ENCODE results near the gene TPRKB.
"Not testable (repeated sequence)": the region's sequence is repeated elsewhere in the genome, so short reads cannot be mapped to it uniquely, and the experiment has no call there.

The TPRKB gene

DNA sequence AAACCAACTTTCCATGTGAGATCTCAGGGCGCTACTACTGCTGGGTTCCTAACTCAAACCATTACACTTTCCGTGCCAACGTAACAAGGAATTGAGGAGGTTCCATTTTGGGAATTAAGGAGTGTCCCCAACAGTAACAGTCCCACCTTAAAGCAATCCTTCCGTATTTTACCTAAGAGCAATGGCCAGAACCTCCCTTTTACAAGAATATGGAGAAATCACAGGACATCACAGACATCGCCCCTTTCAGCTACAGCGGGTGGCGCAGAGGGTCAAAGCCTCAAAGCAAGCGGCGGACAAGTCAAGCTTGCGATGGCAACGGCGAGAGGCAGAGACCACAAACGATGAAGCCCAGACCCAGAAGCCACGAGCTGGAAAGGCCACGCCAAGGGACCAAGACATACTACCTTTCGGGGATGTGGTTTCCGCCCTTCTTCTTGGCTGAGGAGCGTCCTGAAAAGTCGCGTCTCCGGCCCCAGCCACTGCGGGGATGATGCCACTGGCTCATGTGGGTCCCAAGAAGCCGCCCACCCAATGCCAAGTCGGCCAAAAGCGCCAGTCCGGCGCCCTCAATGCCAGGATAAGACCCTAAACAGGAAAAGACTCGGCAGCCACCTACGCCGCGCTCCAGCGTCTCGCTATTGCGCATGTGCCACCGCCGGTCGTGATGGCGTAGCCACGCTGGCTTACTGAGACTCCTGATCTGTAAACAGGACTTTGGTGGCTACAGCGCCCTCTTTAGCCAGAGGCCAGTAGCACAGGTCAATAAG is 42.5 kb upstream of the TPRKB start, which contains the start of gene DUSP11:
Gene DUSP11, minus strand, starts transcription at position 637 of the 770 bp plus-strand sequence. Its CDS starts 129 bp downstream, at position 508.
- H3K79me1 ChIP-seq (ENCODE audit: low read length), result peaks cover 3% of the 10 kb centered on the region
- WGBS (ENCODE audit: extremely low coverage, insufficient coverage, insufficient read length), result no CpG with 5 or more reads among the region's 40 CpGs
- H3K36me3 ChIP-seq (ENCODE audit: control insufficient read depth in 1 of 2, insufficient read depth in 2 of 2, low read length in 2 of 2), result peaks cover 3 to 5% of the 10 kb centered on the region in 2 experiments
- H2BK5ac ChIP-seq (ENCODE audit: low read depth, low read length, poor library complexity), result peak within 1 kb of the TSS; percentile 63
- DNase-seq, result peak; percentile 99 to 100
- H2AK5ac ChIP-seq (ENCODE audit: low read length), result peak within 1 kb of the TSS; percentile 7
- H2AFZ ChIP-seq (ENCODE audit: insufficient read depth, low read length, poor library complexity), result peak within 1 kb of the TSS; percentile 96
- H3K18ac ChIP-seq (ENCODE audit: low read length), result peak within 1 kb of the TSS; percentile 70
- H2BK120ac ChIP-seq (ENCODE audit: insufficient read depth, low read length, poor library complexity), result peak within 1 kb of the TSS; percentile 74
- peak within 1 kb of the TSS; percentile 97 for H4K8ac ChIP-seq (ENCODE audit: low read depth, low read length)
- H3K4ac ChIP-seq (ENCODE audit: low read depth, low read length), result peak within 1 kb of the TSS; percentile 77
- no peak within 1 kb of the TSS for H2BK12ac ChIP-seq (ENCODE audit: low read length)
- peak within 1 kb of the TSS; percentile 88 for H3K4me3 ChIP-seq (ENCODE audit: low read depth, low read length)
- H3K27ac ChIP-seq (ENCODE audit: low read depth, low read length), result no peak within 1 kb of the TSS
- no peak within 1 kb of the TSS for H3K23ac ChIP-seq (ENCODE audit: low read length)
- H3K9me3 ChIP-seq (ENCODE audit: insufficient read depth, low read depth, low read length), result no peaks in the 10 kb centered on the region
- peak within 1 kb of the TSS; percentile 95 for H4K12ac ChIP-seq (ENCODE audit: low read depth, low read length)
- peak within 1 kb of the TSS; percentile 76 for H4K91ac ChIP-seq (ENCODE audit: low read depth, low read length)
- peaks cover 4% of the 10 kb centered on the region for H3K79me2 ChIP-seq (ENCODE audit: control insufficient read depth, insufficient read depth, low read length, poor library complexity)
- peaks cover 0 to 2% of the 10 kb centered on the region in 2 experiments for H3K4me1 ChIP-seq (ENCODE audit: control insufficient read depth in 1 of 2, insufficient read depth in 2 of 2, low read length in 2 of 2)
- peak within 1 kb of the TSS; percentile 97 for H3K9ac ChIP-seq (ENCODE audit: low read length)
- H3K27me3 ChIP-seq (ENCODE audit: insufficient read depth, low read length), result no peaks in the 10 kb centered on the region
- peak within 1 kb of the TSS; percentile 91 for H3K14ac ChIP-seq (ENCODE audit: low read length)
- H3K4me2 ChIP-seq (ENCODE audit: low read length), result peak within 1 kb of the TSS; percentile 87

GRCh38 chr2:73778867-73779466 is 41.8 kb upstream of the TPRKB start:
- H3K4ac ChIP-seq (ENCODE audit: low read depth, low read length); H3K9me3 ChIP-seq (ENCODE audit: insufficient read depth, low read depth, low read length); H2BK5ac ChIP-seq (ENCODE audit: low read depth, low read length, poor library complexity); H4K12ac ChIP-seq (ENCODE audit: low read depth, low read length); H3K27me3 ChIP-seq (ENCODE audit: insufficient read depth, low read length); H3K14ac ChIP-seq (ENCODE audit: low read length); H3K18ac ChIP-seq (ENCODE audit: low read length); H3K9ac ChIP-seq (ENCODE audit: low read length); H3K27ac ChIP-seq (ENCODE audit: low read depth, low read length); H2BK120ac ChIP-seq (ENCODE audit: insufficient read depth, low read length, poor library complexity); DNase-seq; H4K8ac ChIP-seq (ENCODE audit: low read depth, low read length); H4K91ac ChIP-seq (ENCODE audit: low read depth, low read length); H3K4me1 ChIP-seq (ENCODE audit: control insufficient read depth in 1 of 2, insufficient read depth in 2 of 2, low read length in 2 of 2); H3K79me1 ChIP-seq (ENCODE audit: low read length); H3K79me2 ChIP-seq (ENCODE audit: control insufficient read depth, insufficient read depth, low read length, poor library complexity); H2AFZ ChIP-seq (ENCODE audit: insufficient read depth, low read length, poor library complexity); H2AK5ac ChIP-seq (ENCODE audit: low read length); H2BK12ac ChIP-seq (ENCODE audit: low read length); H3K36me3 ChIP-seq (ENCODE audit: control insufficient read depth in 1 of 2, insufficient read depth in 2 of 2, low read length in 2 of 2); H3K23ac ChIP-seq (ENCODE audit: low read length): not testable (repeated sequence)
- Histone ChIP-seq H3K4me2 (ENCODE audit: low read length) (peak overlapping the region; percentile 87), H3K4me3 (ENCODE audit: low read depth, low read length) (peak overlapping the region; percentile 88)
- WGBS (ENCODE audit: extremely low coverage, insufficient coverage, insufficient read length), result no CpG with 5 or more reads among the region's 18 CpGs

DNA sequence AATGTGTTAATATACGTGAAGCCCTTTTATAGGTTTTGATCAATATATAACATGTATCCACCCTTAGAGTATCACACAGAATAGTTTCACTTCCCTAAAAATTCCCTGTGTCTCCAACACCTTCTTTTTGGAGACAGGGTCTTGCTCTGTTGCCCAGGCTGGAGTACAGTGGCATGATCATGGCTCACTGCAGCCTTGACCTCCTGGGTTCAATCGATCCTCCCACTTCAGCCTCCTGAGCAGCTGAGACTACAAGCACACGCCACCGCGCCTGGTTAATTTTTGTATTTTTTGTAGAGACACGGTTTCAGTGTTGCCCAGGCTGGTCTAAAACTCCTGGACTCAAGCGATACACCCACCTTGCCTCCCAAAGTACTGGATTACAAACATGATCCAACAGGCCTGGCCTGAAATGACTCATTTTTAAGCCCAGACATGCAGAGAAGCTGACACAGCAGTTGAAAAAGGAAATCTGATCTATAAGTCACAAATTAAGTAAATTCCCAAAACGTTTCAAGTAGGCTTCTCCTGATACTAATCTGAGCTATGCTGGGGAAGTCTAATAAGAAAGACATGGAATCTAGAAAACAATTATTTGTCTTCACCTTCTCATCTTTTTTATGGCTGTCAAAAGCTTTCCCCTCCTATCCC is 39.8 kb upstream of the TPRKB start:
- Histone ChIP-seq H4K8ac (ENCODE audit: low read depth, low read length) (no peak overlapping the region), H2BK12ac (ENCODE audit: low read length) (no peak overlapping the region), H3K27ac (ENCODE audit: low read depth, low read length) (no peak overlapping the region), H3K4me3 (ENCODE audit: low read depth, low read length) (no peak overlapping the region), H4K12ac (ENCODE audit: low read depth, low read length) (no peak overlapping the region), H3K14ac (ENCODE audit: low read length) (no peak overlapping the region), H3K36me3 (ENCODE audit: control insufficient read depth in 1 of 2, insufficient read depth in 2 of 2, low read length in 2 of 2) (peaks cover 3 to 5% of the 10 kb centered on the region in 2 experiments), H4K91ac (ENCODE audit: low read depth, low read length) (no peak overlapping the region), H3K4me2 (ENCODE audit: low read length) (no peak overlapping the region), H3K9me3 (ENCODE audit: insufficient read depth, low read depth, low read length) (no peaks in the 10 kb centered on the region), H3K27me3 (ENCODE audit: insufficient read depth, low read length) (no peaks in the 10 kb centered on the region), H3K4ac (ENCODE audit: low read depth, low read length) (no peak overlapping the region), H2BK120ac (ENCODE audit: insufficient read depth, low read length, poor library complexity) (no peak overlapping the region), H3K18ac (ENCODE audit: low read length) (no peak overlapping the region), H2BK5ac (ENCODE audit: low read depth, low read length, poor library complexity) (no peak overlapping the region), H2AFZ (ENCODE audit: insufficient read depth, low read length, poor library complexity) (no peak overlapping the region), H3K79me2 (ENCODE audit: control insufficient read depth, insufficient read depth, low read length, poor library complexity) (peaks cover 4% of the 10 kb centered on the region), H3K79me1 (ENCODE audit: low read length) (peaks cover 3% of the 10 kb centered on the region), H3K4me1 (ENCODE audit: control insufficient read depth in 1 of 2, insufficient read depth in 2 of 2, low read length in 2 of 2) (no peaks in the 10 kb centered on the region), H3K9ac (ENCODE audit: low read length) (no peak overlapping the region), H2AK5ac (ENCODE audit: low read length) (no peak overlapping the region), H3K23ac (ENCODE audit: low read length) (no peak overlapping the region)
- WGBS (ENCODE audit: extremely low coverage, insufficient coverage, insufficient read length), result no CpG with 5 or more reads among the region's 8 CpGs
- peak; percentile 18 to 51 for DNase-seq

DNA sequence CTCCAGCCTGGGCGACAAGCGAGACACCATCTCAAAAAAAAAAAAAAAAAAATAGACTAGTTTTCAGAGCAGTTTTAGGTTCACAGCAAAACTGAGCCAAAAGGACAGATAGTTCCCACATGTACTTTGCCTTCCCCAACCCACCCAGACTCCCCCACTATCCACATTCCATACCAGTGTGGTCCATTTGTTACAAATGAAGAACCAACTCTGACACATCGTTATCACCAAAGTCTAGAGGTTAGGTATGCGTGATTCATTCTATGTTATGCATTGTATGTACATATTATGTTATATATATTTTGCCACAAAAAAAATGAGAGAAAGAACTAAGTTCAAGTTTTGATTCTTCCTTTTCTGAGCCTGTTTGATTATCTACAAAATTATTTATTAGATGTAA is 39.2 kb upstream of the TPRKB start:
- H3K4me2 ChIP-seq (ENCODE audit: low read length), result no peak overlapping the region
- H4K8ac ChIP-seq (ENCODE audit: low read depth, low read length), result no peak overlapping the region
- H3K4ac ChIP-seq (ENCODE audit: low read depth, low read length), result no peak overlapping the region
- peak in 1 of 2 donors; percentile 56 for DNase-seq
- no peaks in the 10 kb centered on the region for H3K9me3 ChIP-seq (ENCODE audit: insufficient read depth, low read depth, low read length)
- H2BK120ac ChIP-seq (ENCODE audit: insufficient read depth, low read length, poor library complexity), result no peak overlapping the region
- peaks cover 4% of the 10 kb centered on the region for H3K79me2 ChIP-seq (ENCODE audit: control insufficient read depth, insufficient read depth, low read length, poor library complexity)
- no peak overlapping the region for H3K23ac ChIP-seq (ENCODE audit: low read length)
- no peaks in the 10 kb centered on the region for H3K4me1 ChIP-seq (ENCODE audit: control insufficient read depth in 1 of 2, insufficient read depth in 2 of 2, low read length in 2 of 2)
- no peaks in the 10 kb centered on the region for H3K27me3 ChIP-seq (ENCODE audit: insufficient read depth, low read length)
- H3K9ac ChIP-seq (ENCODE audit: low read length), result no peak overlapping the region
- no peak overlapping the region for H2BK12ac ChIP-seq (ENCODE audit: low read length)
- H3K14ac ChIP-seq (ENCODE audit: low read length), result no peak overlapping the region
- no peak overlapping the region for H2AK5ac ChIP-seq (ENCODE audit: low read length)
- H3K4me3 ChIP-seq (ENCODE audit: low read depth, low read length), result no peak overlapping the region
- H3K36me3 ChIP-seq (ENCODE audit: control insufficient read depth in 1 of 2, insufficient read depth in 2 of 2, low read length in 2 of 2), result peaks cover 3 to 5% of the 10 kb centered on the region in 2 experiments
- H2BK5ac ChIP-seq (ENCODE audit: low read depth, low read length, poor library complexity), result no peak overlapping the region
- no peak overlapping the region for H3K27ac ChIP-seq (ENCODE audit: low read depth, low read length)
- no peak overlapping the region for H4K91ac ChIP-seq (ENCODE audit: low read depth, low read length)
- no peak overlapping the region for H2AFZ ChIP-seq (ENCODE audit: insufficient read depth, low read length, poor library complexity)
- H4K12ac ChIP-seq (ENCODE audit: low read depth, low read length), result no peak overlapping the region
- WGBS (ENCODE audit: extremely low coverage, insufficient coverage, insufficient read length), result no CpG with 5 or more reads among the region's 4 CpGs
- H3K79me1 ChIP-seq (ENCODE audit: low read length), result peaks cover 3% of the 10 kb centered on the region
- H3K18ac ChIP-seq (ENCODE audit: low read length), result no peak overlapping the region
